Fibroblast of upper back skin (primary cell): ENCODE data around the gene NCAPH2.

Experiments used
- DNase-seq: peaks from one replicate; pipeline ENCODE4 v3.0.0-alpha.2; 2013

The NCAPH2 gene

GRCh38 chr22:50474710-50475651, 33.0 kb upstream of the NCAPH2 start, which contains the start of gene SBF1:
Gene SBF1 (minus strand): TSS chr22:50475035. CDS start chr22:50474840, 195 bp downstream.
- peak; percentile 85 for DNase-seq

- DNase-seq = no peak
These were observed 32.4 kb upstream of the NCAPH2 start for GRCh38 chr22:50475652-50476002.

- DNase-seq = no peak
These were observed 31.2 kb upstream of the NCAPH2 start for GRCh38 chr22:50476868-50477267.

GRCh38 chr22:50477923-50478322, 30.1 kb upstream of the NCAPH2 start:
- no peak for DNase-seq

- DNase-seq = no peak
These were observed 28.3 kb upstream of the NCAPH2 start for GRCh38 chr22:50479721-50480120.

GRCh38 chr22:50481045-50481439, 27.0 kb upstream of the NCAPH2 start:
- DNase-seq = no peak

- peak; percentile 40 for DNase-seq
These were observed 26.5 kb upstream of the NCAPH2 start, which contains the start of gene ADM2 for GRCh38 chr22:50481440-50482106. Gene ADM2 (plus strand): TSS chr22:50481543. CDS start chr22:50481848, 305 bp downstream.

GRCh38 chr22:50482107-50483074, 25.6 kb upstream of the NCAPH2 start:
- no peak for DNase-seq

- no peak for DNase-seq
These were observed 24.9 kb upstream of the NCAPH2 start for GRCh38 chr22:50483106-50483505.

GRCh38 chr22:50483556-50483955, 24.5 kb upstream of the NCAPH2 start:
- no peak for DNase-seq

- DNase-seq = no peak
These were observed 23.8 kb upstream of the NCAPH2 start for GRCh38 chr22:50483977-50484853.

- no peak for DNase-seq
These were observed 22.5 kb upstream of the NCAPH2 start for GRCh38 chr22:50485221-50486131.

- DNase-seq = no peak
These were observed 21.3 kb upstream of the NCAPH2 start, which contains the start of gene MIOX for GRCh38 chr22:50486561-50487289. Gene MIOX (plus strand): TSS chr22:50486859. CDS start chr22:50486898, 39 bp downstream.

GRCh38 chr22:50487290-50488005, 20.6 kb upstream of the NCAPH2 start:
- no peak for DNase-seq

- no peak for DNase-seq
These were observed 19.9 kb upstream of the NCAPH2 start for GRCh38 chr22:50488006-50488677.

- no peak for DNase-seq
These were observed 19.1 kb upstream of the NCAPH2 start for GRCh38 chr22:50488886-50489285.

GRCh38 chr22:50489363-50490243, 18.4 kb upstream of the NCAPH2 start:
- no peak for DNase-seq
